Forelimb muscle (tissue), 1 donor: ENCODE data around the gene PDZD2. TPM values are rescaled to one million over a fixed set of nuclear protein-coding genes. Genes with fewer than 3 reads are reported as not detected.
"Not testable (repeated sequence)": the region's sequence is repeated elsewhere in the genome, so short reads cannot be mapped to it uniquely, and the experiment has no call there.

Experiments used
- DNase-seq: peaks from one replicate; pipeline ENCODE4 v3.0.0-alpha.2; 2013; ENCODE audit warnings: low read depth
- polyA plus RNA-seq: library from polyadenylated mRNA; unstranded; fragments of 120-200 nt; gene quantifications from one replicate; pipeline ENCODE4 v1.2.1, GENCODE V29; 2013; ENCODE audit not compliant: insufficient read length

The PDZD2 gene
- polyA plus RNA-seq, 1 donor = 6.1 TPM

- no peak for DNase-seq
These were observed 94.4 kb downstream of the PDZD2 start for GRCh38 chr5:31733371-31733770.

GRCh38 chr5:31736127-31736526 lies 97.2 kb downstream of the PDZD2 start:
- DNase-seq = no peak

GRCh38 chr5:31738199-31738598 lies 99.3 kb downstream of the PDZD2 start:
- DNase-seq = no peak

DNA sequence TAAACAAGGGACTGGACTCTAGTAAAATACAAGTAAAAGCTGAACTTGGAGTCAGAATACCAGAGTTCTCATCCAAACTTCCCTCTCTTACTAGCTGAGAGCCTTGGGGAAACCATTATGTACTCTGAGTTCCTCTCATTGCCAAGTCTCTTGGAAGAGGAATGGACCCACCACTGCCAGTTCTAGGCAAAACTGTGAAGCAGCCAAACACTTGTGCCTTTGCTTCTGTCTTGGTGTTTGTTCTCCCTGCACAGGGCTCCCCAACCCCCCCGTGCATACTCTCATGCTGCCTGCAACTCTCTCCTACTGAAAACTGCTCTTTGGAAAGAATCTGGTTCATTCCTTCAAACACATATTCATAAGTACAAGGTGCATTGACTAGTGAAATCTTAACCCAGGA lies 102.6 kb downstream of the PDZD2 start:
- no peak for DNase-seq

GRCh38 chr5:31743678-31744077 lies 104.7 kb downstream of the PDZD2 start:
- DNase-seq = no peak

DNA sequence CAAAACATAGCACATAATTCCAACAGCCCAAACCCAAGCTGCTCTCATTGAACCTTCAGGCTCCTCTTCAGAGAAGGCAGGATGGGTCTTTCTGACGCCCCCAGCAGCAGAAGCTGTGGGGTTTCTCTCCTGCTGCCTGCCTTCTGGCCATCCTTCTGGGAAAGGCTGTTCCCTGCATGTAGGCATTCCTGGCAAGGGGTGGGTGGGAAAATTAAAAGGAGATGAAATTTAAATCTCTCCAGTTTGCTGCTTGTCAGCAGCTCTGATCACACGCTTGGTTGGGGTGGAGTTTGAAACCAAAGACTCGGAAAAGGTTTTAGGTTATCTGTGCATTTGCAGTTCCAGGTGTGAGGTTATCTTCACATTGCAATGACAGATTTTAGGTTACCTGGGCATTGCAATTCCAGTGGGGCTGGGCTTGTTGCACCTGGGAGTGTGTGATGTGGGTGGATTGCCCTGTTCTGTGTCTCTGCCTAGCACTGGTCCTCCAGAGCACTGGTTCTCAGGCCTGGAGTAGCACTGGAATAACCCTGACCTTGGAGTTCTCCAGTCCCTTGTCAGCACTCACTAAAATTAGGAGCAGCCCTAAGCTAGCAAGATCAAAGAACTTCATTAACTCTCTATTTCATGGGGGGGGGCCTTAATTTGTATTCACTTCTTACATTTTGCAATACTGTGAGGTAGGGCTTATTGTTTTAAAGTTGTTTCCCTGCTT lies 109.7 kb downstream of the PDZD2 start:
- DNase-seq = no peak

- DNase-seq = no peak
These were observed 111.3 kb downstream of the PDZD2 start for GRCh38 chr5:31750215-31750614.

- DNase-seq = no peak
These were observed 112.7 kb downstream of the PDZD2 start for GRCh38 chr5:31751610-31752009.

GRCh38 chr5:31753700-31754357 lies 114.9 kb downstream of the PDZD2 start:
- no peak for DNase-seq

GRCh38 chr5:31754358-31754704 lies 115.4 kb downstream of the PDZD2 start:
- DNase-seq = no peak

DNA sequence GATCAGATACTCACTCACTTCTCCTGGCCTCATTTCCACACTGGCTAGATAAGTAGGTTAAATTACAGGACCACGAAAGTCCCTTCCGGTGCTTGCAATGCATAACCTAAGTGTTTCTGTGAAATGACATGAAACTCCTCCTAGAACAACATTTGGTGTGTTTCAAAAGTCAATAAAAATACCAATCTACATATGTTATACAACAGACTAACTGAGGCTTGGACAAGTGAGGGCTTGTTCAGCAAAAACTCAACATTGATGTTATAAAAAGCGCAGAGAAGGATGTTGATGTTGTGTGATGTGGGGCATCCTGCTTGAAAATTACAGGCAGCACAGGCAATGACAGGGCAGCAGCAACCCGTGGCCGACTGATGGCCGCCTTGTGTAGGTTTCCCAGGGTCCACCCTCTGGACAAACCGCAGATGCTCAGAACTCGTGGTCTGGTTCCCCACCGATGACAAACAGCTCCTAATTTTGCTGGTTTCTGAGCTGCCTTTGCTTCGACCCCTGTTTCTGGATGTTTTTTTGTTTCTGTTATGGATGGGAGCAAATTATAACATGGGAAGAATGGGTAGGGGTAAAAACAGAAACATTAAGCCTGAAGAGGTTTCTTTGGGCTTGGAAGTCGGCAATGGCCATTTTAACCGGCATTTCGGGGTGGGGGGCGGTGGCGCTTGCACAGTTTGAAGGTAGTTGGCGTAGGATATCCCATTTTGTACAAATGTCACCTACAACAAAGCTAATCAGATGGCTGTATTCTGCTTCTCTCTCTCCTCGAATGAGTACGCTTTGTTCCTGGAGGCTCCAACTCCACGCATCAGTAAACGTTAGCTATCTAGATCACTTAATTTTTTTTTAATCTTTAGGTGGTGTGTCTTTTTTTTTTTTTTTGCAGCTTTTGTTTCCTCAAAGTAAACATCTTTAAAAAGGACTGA lies 116.1 kb downstream of the PDZD2 start:
- DNase-seq = no peak

GRCh38 chr5:31755676-31756230 lies 116.8 kb downstream of the PDZD2 start:
- no peak for DNase-seq

GRCh38 chr5:31757806-31758205 lies 118.9 kb downstream of the PDZD2 start:
- DNase-seq = no peak

- no peak for DNase-seq
These were observed 120.0 kb downstream of the PDZD2 start for GRCh38 chr5:31758803-31759425.

GRCh38 chr5:31759925-31760324 lies 121.0 kb downstream of the PDZD2 start:
- no peak for DNase-seq

- DNase-seq = no peak
These were observed 122.9 kb downstream of the PDZD2 start for GRCh38 chr5:31761877-31762276.

- no peak for DNase-seq
These were observed 124.5 kb downstream of the PDZD2 start for GRCh38 chr5:31763424-31763823.

GRCh38 chr5:31764687-31765086 lies 125.8 kb downstream of the PDZD2 start:
- DNase-seq = not testable (repeated sequence)

- DNase-seq = no peak
These were observed 128.6 kb downstream of the PDZD2 start for GRCh38 chr5:31767335-31768031.

DNA sequence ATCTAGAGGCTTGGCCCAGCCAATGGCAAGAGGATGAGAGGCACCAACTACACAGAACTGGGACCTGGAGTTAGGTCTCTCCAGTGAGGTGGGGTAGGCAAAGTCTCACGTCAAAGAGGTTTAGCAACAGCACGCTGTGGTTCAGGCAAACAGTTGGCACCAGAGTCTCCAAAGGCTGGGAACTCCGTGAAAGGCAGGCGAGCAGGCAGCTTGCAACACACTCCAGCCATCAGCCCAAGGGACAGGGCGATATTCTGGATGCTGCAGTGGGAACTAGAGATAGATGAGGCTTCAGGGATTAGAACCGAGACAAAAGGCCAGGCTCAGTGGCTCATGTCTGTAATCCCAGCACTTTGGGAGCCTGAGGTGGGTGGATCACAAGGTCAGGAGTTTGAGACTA lies 129.1 kb downstream of the PDZD2 start:
- DNase-seq = no peak

- no peak for DNase-seq
These were observed 129.9 kb downstream of the PDZD2 start for GRCh38 chr5:31768784-31769183.
